AG04450 (cell line): ENCODE data around the gene ARHGEF17. TPM values are rescaled to one million over a fixed set of nuclear protein-coding genes. Genes with fewer than 3 reads are reported as not detected.

Experiments used
- CTCF ChIA-PET: fragments of 300-600, 350-600 bp; formaldehyde crosslinking; extraction: SDS; loops from one replicate; lab custom pipeline; 2022; ENCODE audit warnings: antibody characterized with exemption, inconsistent platforms; lab: Charles Lee
- POLR2A ChIA-PET: fragments of 350-600 bp; formaldehyde crosslinking; extraction: SDS; loops from one replicate; lab custom pipeline; 2021; ENCODE audit warnings: antibody characterized with exemption, inconsistent platforms; lab: Yijun Ruan, JAX
- DNase-seq: peaks from one replicate; pipeline ENCODE4 v3.0.0-alpha.2; 2011; ENCODE audit warnings: low read depth, low spot score
- H3K27ac ChIP-seq: one replicate; pipeline ENCODE4 v1.5.1; 2012; ENCODE audit warnings: low read depth, low read length, control low read depth
- H3K27me3 ChIP-seq: one replicate; pipeline ENCODE4 v1.6.0; 2012; ENCODE audit warnings: low read length; ENCODE audit not compliant: control insufficient read depth, insufficient read depth
- H3K4me3 ChIP-seq: 2 replicates; pipeline ENCODE4 v1.5.1; 2011; ENCODE audit warnings: mild to moderate bottlenecking, low read depth, low read length, control low read depth
- H3K9me3 ChIP-seq: 2 replicates; pipeline ENCODE4 v1.5.1; 2012; ENCODE audit warnings: low read length; ENCODE audit not compliant: control insufficient read depth, insufficient read depth
- CTCF ChIP-seq: IDR thresholded peaks from 2 replicates; pipeline ENCODE4 v1.5.1; 2011; ENCODE audit warnings: low read depth, low read length, control low read depth, inconsistent platforms
- polyA plus RNA-seq: library from polyadenylated mRNA; depleted of rRNA; stranded (reverse); fragments of >200 nt; gene quantifications from 2 replicates; pipeline ENCODE4 v1.2.3, GENCODE V29; 2011; rRNA removed

The ARHGEF17 gene
- polyA plus RNA-seq, 1 experiment, result 30.6 TPM

GRCh38 chr11:73414977-73415651 is 107.0 kb downstream of the ARHGEF17 start:
- Histone ChIP-seq H3K9me3 (no peaks in the 10 kb centered on the region), H3K4me3 (no peak overlapping the region), H3K27me3 (no peaks in the 10 kb centered on the region), H3K27ac (no peak overlapping the region)
- TF ChIP-seq CTCF, result no peak
- POLR2A ChIA-PET, result no interaction called here
- CTCF ChIA-PET, result interaction anchor here (0.7 to 1.9 kb wide), 6 partner anchors 9 to 246 kb away, joined by 3 to 11 read pairs (median 6); no protein-coding TSS in a partner anchor
- DNase-seq, result no peak

- Histone ChIP-seq H3K27ac (no peak overlapping the region), H3K27me3 (no peaks in the 10 kb centered on the region), H3K4me3 (no peak overlapping the region), H3K9me3 (no peaks in the 10 kb centered on the region)
- DNase-seq, result no peak
- no peak for TF ChIP-seq CTCF
- CTCF ChIA-PET, result interaction anchor here (1.1 to 1.9 kb wide), 3 partner anchors 13 to 210 kb away, joined by 4 to 7 read pairs (median 4); no protein-coding TSS in a partner anchor
- POLR2A ChIA-PET, result no interaction called here
Observed at GRCh38 chr11:73415854-73416615, 108.0 kb downstream of the ARHGEF17 start.

GRCh38 chr11:73416786-73417185 is 108.7 kb downstream of the ARHGEF17 start:
- no peak for DNase-seq
- POLR2A ChIA-PET, result no interaction called here
- H3K27me3 ChIP-seq, result no peaks in the 10 kb centered on the region
- no peak overlapping the region for H3K4me3 ChIP-seq
- CTCF ChIA-PET, result interaction anchor here (1.3 kb wide), 1 partner anchor 14 kb away, joined by 4 read pairs; no protein-coding TSS in a partner anchor
- no peak overlapping the region for H3K27ac ChIP-seq
- no peaks in the 10 kb centered on the region for H3K9me3 ChIP-seq
- no peak for TF ChIP-seq CTCF

Other genes with a start within 250 kb of the ARHGEF17 start
- 21.2 and 24.7 TPM in 2 replicates for gene FCHSD2, start 166.0 kb upstream of the ARHGEF17 start, polyA plus RNA-seq
- gene P2RY2, start 90.0 kb upstream of the ARHGEF17 start, polyA plus RNA-seq, result not detected in 2 replicates
- not detected in 2 replicates for gene P2RY6, start 35.9 kb upstream of the ARHGEF17 start, polyA plus RNA-seq
- gene RELT, start 68.1 kb downstream of the ARHGEF17 start, polyA plus RNA-seq, result 1.1 TPM in 2 replicates